ENCODE data around the gene COPS9.

Gene COPS9

DNA sequence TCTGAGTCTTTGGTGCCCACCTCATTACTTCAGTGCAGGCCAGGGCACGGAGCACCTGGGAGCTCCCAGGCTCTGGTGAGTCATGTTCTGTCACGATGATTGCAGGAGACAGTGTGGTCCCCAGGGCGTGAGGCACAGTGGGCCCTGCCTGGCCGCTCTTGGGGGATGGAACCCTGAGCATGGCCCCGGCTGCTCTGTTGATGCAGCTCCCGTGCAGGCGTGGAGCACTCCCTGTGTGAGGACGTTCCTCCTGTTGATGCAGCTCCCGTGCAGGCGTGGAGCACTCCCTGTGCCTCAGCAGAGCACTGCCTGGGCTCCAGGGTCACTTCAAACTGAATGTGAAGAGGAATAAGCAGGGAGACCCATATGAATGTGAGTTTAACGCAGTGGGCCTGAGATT is 30.1 kb downstream of the COPS9 start:
- no peak for DNase-seq

GRCh38 chr2:240103136-240103535 is 33.0 kb downstream of the COPS9 start:
- no peak for DNase-seq

DNA sequence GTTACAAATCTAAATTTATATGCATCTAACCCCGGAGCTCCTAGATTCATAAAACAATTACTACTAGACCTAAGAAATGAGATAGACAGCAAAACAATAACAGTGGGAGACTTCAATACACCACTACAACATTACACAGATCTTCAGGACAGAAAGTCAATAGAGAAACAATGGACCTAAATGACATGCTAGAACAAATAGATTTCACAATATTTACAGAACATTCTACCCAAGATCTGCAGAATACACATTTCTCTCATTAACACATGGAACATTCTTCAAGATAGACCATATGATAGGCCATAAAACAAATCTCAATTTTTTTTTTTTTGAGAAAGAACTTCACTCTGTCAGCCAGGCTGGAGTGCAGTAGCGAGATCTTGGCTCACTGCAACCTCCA is 37.8 kb downstream of the COPS9 start:
- no peak for DNase-seq

GRCh38 chr2:240095556-240096523 is 40.3 kb downstream of the COPS9 start:
- no peak for DNase-seq

DNA sequence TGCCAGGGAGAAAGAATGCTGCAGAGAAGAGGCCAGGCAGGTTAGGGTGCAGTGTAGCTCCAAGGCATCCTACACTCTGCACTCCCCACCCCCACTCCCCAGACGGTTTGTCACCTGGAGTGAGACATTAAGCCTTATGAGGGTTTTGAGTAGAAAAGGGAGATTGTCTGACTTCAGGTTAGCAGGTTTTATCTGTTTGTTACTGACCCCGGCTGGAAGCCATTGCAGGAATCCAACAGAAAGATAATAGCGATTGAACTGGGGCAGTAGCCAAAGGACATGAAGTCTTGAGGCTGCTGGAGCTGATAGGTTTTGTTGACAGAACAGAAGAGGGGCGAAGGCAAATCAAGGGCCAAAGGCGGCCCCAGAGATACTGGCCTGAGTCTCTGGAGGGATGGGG is 46.8 kb downstream of the COPS9 start:
- no peak for DNase-seq

GRCh38 chr2:240086563-240086962 is 49.5 kb downstream of the COPS9 start:
- no peak for DNase-seq
